Kidney epithelial cell (primary cell): ENCODE measurements around the gene EMID1. TPM values are rescaled to one million over a fixed set of nuclear protein-coding genes. Genes with fewer than 3 reads are reported as not detected.

Experiments used
- DNase-seq: peaks from one replicate; pipeline ENCODE4 v3.0.0-alpha.2; 2010; ENCODE audit warnings: low read depth
- H3K27me3 ChIP-seq: 2 replicates; pipeline ENCODE4 v1.6.0; 2011; ENCODE audit warnings: low read length; ENCODE audit not compliant: control insufficient read depth, insufficient read depth
- H3K36me3 ChIP-seq: 2 replicates; pipeline ENCODE4 v1.5.1; 2011; ENCODE audit warnings: low read length; ENCODE audit not compliant: control insufficient read depth, insufficient read depth
- H3K4me3 ChIP-seq: 2 replicates; pipeline ENCODE4 v1.5.1; 2011; ENCODE audit warnings: low read depth, mild to moderate bottlenecking, control low read depth, low read length
- CTCF ChIP-seq: IDR thresholded peaks from 2 replicates; pipeline ENCODE4 v1.5.1; 2011; ENCODE audit warnings: mild to moderate bottlenecking, moderate library complexity, low read length, control low read depth, inconsistent platforms; ENCODE audit not compliant: insufficient read depth, poor library complexity, severe bottlenecking
- total RNA-seq: library from RNA; depleted of rRNA; stranded (reverse); fragments of >200 nt; gene quantifications from 2 replicates; pipeline ENCODE4 v1.2.3, GENCODE V29; 2015

Gene EMID1
- total RNA-seq, 1 donor from 2014 or later = 2.2 TPM

- TF ChIP-seq CTCF = no peak
- Histone ChIP-seq H3K36me3 (no peaks in the 10 kb centered on the region), H3K4me3 (no peak overlapping the region), H3K27me3 (peaks cover under 1% of the 10 kb centered on the region)
- no peak for DNase-seq
Observed at GRCh38 chr22:29163808-29164207, 41.9 kb upstream of the EMID1 start.

GRCh38 chr22:29165321-29166060 lies 40.2 kb upstream of the EMID1 start:
- Histone ChIP-seq H3K4me3 (no peak overlapping the region), H3K27me3 (peaks cover 3% of the 10 kb centered on the region), H3K36me3 (no peaks in the 10 kb centered on the region)
- DNase-seq = no peak
- no peak for TF ChIP-seq CTCF

- Histone ChIP-seq H3K36me3 (no peaks in the 10 kb centered on the region), H3K27me3 (peaks cover 3% of the 10 kb centered on the region), H3K4me3 (no peak overlapping the region)
- no peak for DNase-seq
- TF ChIP-seq CTCF = no peak
Observed at GRCh38 chr22:29166180-29166579, 39.5 kb upstream of the EMID1 start.

- no peak overlapping the region for H3K4me3 ChIP-seq
- TF ChIP-seq CTCF = no peak
- H3K27me3 ChIP-seq = peaks cover 3% of the 10 kb centered on the region
- H3K36me3 ChIP-seq = no peaks in the 10 kb centered on the region
- DNase-seq = no peak
Observed at GRCh38 chr22:29167032-29167911, 38.4 kb upstream of the EMID1 start.

GRCh38 chr22:29171721-29172120 lies 34.0 kb upstream of the EMID1 start:
- no peak for TF ChIP-seq CTCF
- peaks cover 3% of the 10 kb centered on the region for H3K27me3 ChIP-seq
- H3K36me3 ChIP-seq = no peaks in the 10 kb centered on the region
- no peak for DNase-seq
- no peak overlapping the region for H3K4me3 ChIP-seq

- DNase-seq = no peak
- Histone ChIP-seq H3K36me3 (no peaks in the 10 kb centered on the region), H3K27me3 (peaks cover 3% of the 10 kb centered on the region), H3K4me3 (no peak overlapping the region)
- no peak for TF ChIP-seq CTCF
Observed at GRCh38 chr22:29172216-29172615, 33.5 kb upstream of the EMID1 start.
